ENCODE data around the gene PRR7. TPM values are rescaled to one million over a fixed set of nuclear protein-coding genes. Genes with fewer than 3 reads are reported as not detected.

The PRR7 gene
- 5.8 and 10.3 TPM in 2 replicates for total RNA-seq

- TF ChIP-seq CTCF (IDR thresholded peaks at IDR 0.05; ENCODE audit: insufficient read depth, low read length, poor library complexity, severe bottlenecking), result no peak
- no peaks in the 10 kb centered on the region for H3K36me3 ChIP-seq (ENCODE audit: control insufficient read depth, insufficient read depth, low read length)
- H3K4me3 ChIP-seq (ENCODE audit: low read depth, low read length), result peak within 1 kb of the TSS; percentile 58
- DNase-seq (ENCODE audit: low read depth), result no peak
- H3K27me3 ChIP-seq (ENCODE audit: control insufficient read depth, insufficient read depth, low read length), result no peaks in the 10 kb centered on the region
Observed at GRCh38 chr5:177446200-177447065, at the start of gene PRR7. Gene PRR7 (plus strand): TSS chr5:177446814. CDS start chr5:177455068, 8,254 bp downstream.

- no peaks in the 10 kb centered on the region for H3K36me3 ChIP-seq (ENCODE audit: control insufficient read depth, insufficient read depth, low read length)
- no peak for TF ChIP-seq CTCF (IDR thresholded peaks at IDR 0.05; ENCODE audit: insufficient read depth, low read length, poor library complexity, severe bottlenecking)
- no peak overlapping the region for H3K4me3 ChIP-seq (ENCODE audit: low read depth, low read length)
- no peak for DNase-seq (ENCODE audit: low read depth)
- peaks cover 41% of the 10 kb centered on the region for H3K27me3 ChIP-seq (ENCODE audit: control insufficient read depth, insufficient read depth, low read length)
Observed at GRCh38 chr5:177397875-177398390, 48.7 kb upstream of the PRR7 start.

GRCh38 chr5:177399997-177400868 lies 46.4 kb upstream of the PRR7 start, which contains the start of gene PFN3:
Gene PFN3 (minus strand): TSS chr5:177400661. CDS start chr5:177400576, 85 bp downstream.
- DNase-seq (ENCODE audit: low read depth), result no peak
- no peak for TF ChIP-seq CTCF (IDR thresholded peaks at IDR 0.05; ENCODE audit: insufficient read depth, low read length, poor library complexity, severe bottlenecking)
- peaks cover 47% of the 10 kb centered on the region for H3K27me3 ChIP-seq (ENCODE audit: control insufficient read depth, insufficient read depth, low read length)
- no peak within 1 kb of the TSS for H3K4me3 ChIP-seq (ENCODE audit: low read depth, low read length)
- no peaks in the 10 kb centered on the region for H3K36me3 ChIP-seq (ENCODE audit: control insufficient read depth, insufficient read depth, low read length)

- Histone ChIP-seq H3K36me3 (ENCODE audit: control insufficient read depth, insufficient read depth, low read length) (no peaks in the 10 kb centered on the region), H3K27me3 (ENCODE audit: control insufficient read depth, insufficient read depth, low read length) (peaks cover 38% of the 10 kb centered on the region), H3K4me3 (ENCODE audit: low read depth, low read length) (peak overlapping the region; percentile 41)
- no peak for DNase-seq (ENCODE audit: low read depth)
- TF ChIP-seq CTCF (IDR thresholded peaks at IDR 0.05; ENCODE audit: insufficient read depth, low read length, poor library complexity, severe bottlenecking), result peak; percentile 66
Observed at GRCh38 chr5:177402271-177403043, 44.2 kb upstream of the PRR7 start.

DNA sequence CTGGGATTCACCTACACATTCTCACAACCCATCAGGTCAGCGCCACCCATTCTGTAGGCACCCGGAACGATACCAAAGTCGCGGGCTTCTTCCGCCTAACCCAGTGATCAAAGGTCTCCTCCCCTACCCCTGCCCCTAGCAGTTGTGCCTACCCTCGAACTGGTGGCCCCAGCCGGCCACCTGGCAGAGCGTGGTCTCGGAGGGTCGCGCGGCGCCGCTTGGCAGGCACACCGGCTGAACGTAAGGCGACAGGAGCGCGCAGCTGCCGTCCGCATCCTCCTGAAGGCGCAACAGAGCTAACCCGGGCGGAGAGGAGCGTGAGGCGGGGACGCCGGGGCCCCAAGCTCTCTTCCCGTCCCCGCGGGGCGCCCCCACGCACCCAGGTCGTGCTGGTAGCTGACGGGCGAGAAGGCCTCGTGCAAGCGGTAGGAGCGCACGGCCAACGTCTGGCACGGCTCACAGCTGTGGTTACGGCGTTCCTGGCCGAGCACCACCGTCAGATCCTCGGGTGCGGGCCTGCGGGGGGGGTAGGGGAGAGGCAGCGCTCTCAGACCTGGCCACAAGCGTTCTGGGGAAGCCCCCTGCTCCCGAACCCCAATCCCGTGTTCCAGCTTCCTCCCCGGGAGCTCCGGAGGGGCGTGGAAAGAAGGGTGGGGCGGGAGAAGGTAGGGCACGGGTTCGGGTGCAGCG lies 43.4 kb upstream of the PRR7 start:
- DNase-seq (ENCODE audit: low read depth), result no peak
- Histone ChIP-seq H3K4me3 (ENCODE audit: low read depth, low read length) (peak overlapping the region; percentile 41), H3K27me3 (ENCODE audit: control insufficient read depth, insufficient read depth, low read length) (peaks cover 33% of the 10 kb centered on the region), H3K36me3 (ENCODE audit: control insufficient read depth, insufficient read depth, low read length) (no peaks in the 10 kb centered on the region)
- no peak for TF ChIP-seq CTCF (IDR thresholded peaks at IDR 0.05; ENCODE audit: insufficient read depth, low read length, poor library complexity, severe bottlenecking)
